Measurements from ENCODE around the gene LENG8.

Gene LENG8

GRCh38 chr19:54448774-54449700, at the start of gene LENG8:
LENG8 (plus strand) TSS chr19:54449199; CDS start chr19:54451345, 2,146 bp downstream.
- DNase-seq = peak; percentile 82

GRCh38 chr19:54400913-54401312, 48.1 kb upstream of the LENG8 start:
- no peak for DNase-seq

DNA sequence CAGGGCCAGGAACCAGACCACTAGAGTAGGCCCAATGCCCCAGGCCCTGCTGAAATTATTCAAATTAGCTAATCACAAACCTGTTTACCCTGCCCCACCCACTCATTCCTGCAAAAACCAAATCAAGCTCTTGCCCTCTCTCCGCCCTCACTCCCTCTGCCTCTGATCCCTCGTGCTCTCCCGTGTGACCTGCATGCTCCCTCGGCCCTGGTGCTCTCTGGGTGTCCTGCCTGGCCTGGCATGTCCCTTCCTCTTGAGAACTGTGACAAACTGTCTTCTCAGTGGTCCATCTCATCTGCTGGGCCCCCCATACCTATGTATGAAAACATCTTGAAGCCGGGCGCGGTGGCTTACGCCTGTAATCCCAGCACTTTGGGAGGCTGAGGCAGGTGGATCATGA, 45.9 kb upstream of the LENG8 start:
- no peak for DNase-seq

- no peak for DNase-seq
Measured at GRCh38 chr19:54405628-54406027, 43.4 kb upstream of the LENG8 start.

GRCh38 chr19:54407780-54408179, 41.2 kb upstream of the LENG8 start:
- no peak for DNase-seq

DNA sequence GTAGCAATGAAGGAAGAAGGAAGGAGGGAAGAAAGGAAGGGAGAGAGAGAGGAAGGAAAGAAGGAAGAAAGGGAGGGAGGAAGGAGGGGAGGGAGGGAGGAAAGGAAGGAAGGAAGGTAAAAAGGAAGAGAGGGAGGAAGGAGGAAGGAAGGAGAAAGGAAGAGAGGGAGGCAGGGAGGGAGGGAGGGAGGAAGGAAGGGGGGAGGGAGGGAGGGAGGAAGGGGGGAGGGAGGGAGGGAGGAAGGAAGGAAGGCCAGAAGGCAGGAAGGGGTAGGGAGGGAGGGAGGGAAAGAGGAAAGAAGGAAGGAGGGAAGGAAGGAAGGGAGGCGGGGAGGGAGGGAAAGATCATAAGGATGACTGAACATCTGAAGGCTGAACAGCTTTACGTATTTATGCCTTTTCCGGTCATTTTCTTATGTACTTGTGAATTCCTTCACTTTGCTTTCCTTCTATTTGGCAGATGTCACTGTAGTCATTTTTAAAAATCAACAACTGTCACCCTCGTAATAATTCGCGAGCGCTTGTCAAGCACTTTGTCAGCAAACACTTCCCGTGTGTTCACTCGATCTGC, 40.5 kb upstream of the LENG8 start:
- no peak for DNase-seq

DNA sequence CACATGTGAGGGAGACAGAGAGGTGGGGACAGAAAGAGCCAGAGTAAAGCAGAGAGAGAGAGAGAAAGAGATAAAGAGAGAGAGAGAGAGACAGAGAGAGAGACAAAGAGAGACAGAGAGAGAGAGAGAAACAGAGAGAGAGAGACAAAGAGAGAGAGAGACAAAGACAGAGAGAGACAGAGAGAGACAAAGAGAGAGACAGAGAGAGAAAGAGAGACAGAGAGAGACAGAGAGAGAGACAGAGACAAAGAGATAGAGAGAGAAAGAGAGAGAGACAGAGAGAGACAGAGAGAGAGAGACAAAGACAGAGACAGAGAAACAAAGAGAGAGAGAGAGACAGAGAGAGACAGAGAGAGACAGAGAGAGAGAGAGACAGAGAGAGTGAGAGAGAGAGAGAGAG, 38.0 kb upstream of the LENG8 start:
- no peak for DNase-seq

- DNase-seq = no peak
Measured at GRCh38 chr19:54412877-54413276, 36.1 kb upstream of the LENG8 start.

DNA sequence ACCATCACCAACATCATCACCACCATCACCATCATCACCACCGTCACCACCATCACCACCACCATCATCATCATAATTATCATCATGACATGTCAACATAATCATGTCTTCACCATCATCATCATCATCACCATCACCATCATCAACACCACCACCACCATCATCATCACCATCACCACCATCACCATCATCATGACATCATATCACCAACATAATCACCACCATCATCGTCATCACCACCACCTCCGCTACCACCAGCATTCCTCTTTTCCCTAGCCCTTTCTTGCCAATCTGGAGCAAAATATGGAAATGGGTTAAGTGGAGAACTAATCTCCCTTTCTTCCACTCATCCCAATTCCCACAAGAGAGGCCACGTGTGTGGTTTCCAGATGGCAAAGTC, 34.8 kb upstream of the LENG8 start:
- no peak for DNase-seq

GRCh38 chr19:54415208-54415900, 33.6 kb upstream of the LENG8 start, which contains the start of gene TTYH1:
TTYH1 (plus strand) TSS chr19:54415464; CDS start chr19:54415553, 89 bp downstream.
- no peak for DNase-seq

DNA sequence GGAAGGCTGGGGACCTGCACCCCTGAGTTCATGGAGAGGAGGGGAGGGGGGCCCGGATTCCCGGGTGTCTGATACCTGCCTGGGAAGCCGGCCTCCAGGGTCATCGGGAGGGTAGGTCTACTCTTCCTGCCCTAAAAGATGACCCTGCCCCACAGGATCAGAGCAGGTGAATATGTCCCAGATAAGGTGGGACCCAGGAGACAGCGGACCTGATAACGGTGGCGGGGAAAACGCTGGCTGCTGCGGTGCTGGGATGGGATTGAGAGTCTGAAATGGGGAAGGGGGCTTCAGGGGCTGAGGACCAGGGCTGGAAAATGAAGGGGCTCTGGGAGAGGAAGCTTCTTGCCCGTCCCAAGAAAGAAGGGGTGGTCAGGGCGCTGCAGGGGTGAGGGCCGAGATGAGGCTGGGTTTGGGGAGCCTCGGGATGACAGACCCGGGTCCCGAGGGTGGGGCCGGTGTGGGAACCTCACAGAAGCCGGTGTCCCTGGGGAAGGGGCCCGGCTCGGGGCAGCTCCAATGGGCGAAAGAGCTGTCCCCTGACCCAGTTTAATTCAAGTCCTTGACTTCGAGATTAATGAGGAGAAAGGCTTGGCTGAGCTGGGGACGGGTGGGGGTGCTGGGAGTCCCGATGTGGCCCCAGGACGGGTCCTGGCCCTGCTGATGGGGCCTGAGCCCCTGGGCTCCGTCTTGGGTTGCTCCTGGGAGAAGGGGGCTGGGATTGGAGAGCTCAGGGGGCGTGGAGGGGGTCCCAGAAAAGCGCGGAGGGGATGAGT, 32.9 kb upstream of the LENG8 start:
- DNase-seq = no peak

DNA sequence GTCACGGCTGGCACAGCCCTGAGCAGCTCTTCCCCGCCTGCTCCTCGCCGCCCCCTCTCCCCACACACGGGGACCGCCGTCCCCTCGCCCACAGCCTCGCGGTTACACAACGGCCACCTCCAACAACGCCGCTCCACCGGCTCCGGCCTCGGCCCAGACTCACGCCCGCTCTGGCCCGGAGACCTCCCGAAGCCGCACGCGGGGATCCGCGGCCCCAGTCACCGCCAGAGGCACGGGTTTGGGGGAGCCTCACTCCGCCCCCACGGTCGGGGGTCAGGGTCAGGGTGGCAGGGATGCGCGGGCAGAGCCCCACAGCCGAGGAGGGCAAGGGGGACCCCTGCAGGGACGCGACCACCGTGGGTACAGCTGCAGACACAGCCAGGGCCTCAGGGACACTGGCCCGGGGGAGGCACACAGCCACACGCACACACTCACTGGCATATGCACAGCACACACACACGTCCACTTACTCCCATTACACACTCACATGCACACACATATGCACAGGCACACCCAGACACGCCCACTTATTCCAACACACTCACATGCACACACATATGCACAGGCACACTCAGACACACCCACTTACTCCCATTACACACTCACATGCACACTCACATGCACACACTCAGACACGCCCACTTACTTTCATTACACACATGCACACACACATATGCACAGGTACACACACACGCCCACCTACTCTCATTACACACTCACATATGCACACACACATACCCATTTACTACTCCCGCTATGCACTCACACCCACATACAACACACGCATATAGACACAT, 32.1 kb upstream of the LENG8 start:
- no peak for DNase-seq

DNA sequence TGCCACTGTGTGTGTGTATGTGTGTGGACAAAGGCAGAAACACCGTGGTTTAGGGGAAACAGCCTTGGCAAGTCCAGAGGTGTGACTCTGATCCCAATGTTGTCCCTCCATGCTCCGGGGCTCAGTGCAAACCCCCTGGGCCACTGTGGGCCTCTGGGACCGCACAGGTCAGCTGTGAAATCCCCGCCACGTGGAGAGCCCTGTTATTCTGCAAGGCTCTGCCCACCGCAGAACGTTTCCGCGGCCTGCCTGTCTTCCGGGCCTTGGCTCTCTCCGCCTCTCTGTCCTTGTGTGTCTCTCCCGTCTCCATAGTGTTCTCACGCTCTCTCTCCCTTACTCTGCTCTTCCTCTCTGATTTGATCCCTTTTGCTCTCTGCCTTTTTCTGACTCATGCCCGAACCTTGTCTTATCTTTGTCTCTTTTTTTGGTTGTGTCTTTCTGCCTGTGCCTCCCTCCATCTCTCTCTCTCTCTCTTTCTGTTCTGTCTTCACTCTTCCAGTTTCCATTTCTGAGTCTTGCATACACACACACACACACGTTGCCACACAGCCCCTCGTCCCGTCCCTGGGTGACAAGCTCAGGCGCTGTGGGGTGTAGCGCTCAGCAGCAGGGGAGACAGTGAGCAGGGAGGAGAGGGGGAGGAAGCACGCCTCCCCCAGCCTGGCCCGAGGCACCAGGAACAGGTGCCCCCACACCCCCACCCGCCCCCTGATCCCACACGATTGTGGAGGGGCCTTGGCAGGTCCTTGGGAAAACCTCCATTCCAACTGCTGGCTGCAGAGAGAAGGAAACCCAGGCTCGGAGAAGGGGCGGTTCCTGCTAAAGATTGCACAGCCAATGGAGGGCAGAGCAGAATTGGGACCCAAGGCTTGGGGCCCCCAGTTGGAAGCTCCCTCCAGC, 30.7 kb upstream of the LENG8 start:
- no peak for DNase-seq

DNA sequence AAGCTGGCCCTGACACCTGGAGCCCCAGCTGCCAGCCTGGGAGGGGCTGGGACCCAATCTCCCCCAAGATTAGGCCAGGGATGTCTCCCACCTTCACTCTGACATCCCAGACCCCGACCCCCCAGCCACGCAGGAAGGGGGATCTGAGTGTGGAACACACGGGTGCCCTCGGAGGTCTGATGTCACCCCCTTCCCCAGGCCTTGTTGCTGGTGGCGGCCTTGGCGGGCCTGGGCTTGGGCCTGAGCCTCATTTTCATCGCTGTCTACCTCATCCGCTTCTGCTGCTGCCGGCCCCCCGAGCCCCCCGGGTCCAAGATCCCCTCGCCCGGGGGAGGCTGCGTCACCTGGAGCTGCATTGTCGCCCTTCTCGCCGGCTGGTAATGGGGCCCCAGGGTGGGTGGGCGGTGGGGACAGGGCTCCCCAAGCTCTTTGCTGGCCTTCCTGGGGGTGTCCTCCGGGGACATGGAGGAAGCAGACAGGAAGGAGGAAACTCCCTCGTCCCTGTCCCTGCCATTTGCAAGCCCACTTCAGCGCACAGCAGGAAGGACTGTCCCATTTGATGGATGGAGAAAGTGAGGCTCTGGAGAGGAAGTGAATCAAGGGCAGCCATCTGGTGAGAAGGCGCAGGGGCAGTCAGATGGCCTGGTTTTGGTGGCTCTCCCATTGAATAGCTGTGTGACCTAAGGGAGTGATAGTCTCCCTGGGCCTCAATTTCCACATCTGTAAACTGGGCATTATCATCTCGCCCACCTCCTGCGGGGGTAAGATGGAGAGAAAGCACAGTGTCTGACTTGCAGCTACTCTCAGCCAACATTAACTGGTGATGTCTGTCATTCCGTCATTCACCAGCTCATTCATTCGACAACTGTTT, 29.8 kb upstream of the LENG8 start:
- DNase-seq = no peak

DNA sequence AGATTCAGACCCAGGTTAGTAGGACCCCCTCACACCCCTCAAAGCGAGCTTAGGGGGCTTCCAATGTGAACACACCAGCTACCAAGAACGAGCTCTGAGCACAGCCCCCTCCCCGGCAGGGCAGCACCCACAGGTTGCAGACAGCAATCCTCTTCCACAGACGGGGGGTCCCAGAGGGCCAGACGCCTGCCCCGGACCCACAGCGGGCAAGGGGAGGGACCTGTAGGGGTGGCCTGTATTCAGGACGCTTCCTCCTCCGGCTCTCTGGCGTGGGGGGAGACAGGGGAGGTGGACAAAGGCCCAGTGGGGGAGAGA, 29.0 kb upstream of the LENG8 start:
- no peak for DNase-seq

- no peak for DNase-seq
Measured at GRCh38 chr19:54420383-54421168, 28.4 kb upstream of the LENG8 start.

- DNase-seq = no peak
Measured at GRCh38 chr19:54421169-54421516, 27.9 kb upstream of the LENG8 start.

- DNase-seq = no peak
Measured at GRCh38 chr19:54421521-54421920, 27.5 kb upstream of the LENG8 start.

GRCh38 chr19:54422136-54422535, 26.9 kb upstream of the LENG8 start:
- no peak for DNase-seq
